Upper lobe of left lung (tissue), 4 donors: ENCODE measurements around the gene CMKLR1.

ENCODE experiments used
- CTCF ChIP-seq, 6 experiments: fragments of 450-650 bp in 4 of 6; fragments of 200-600 bp in 2 of 6; sonication (generic) in 2 of 6; IDR thresholded peaks; one replicate each; pipeline ENCODE4 v1.5.1; 2016 to 2019; ENCODE audit warnings: antibody characterized with exemption in 6 of 6
- EP300 ChIP-seq, 4 donors: sonication (generic); formaldehyde crosslinking; IDR thresholded peaks; one replicate each; pipeline ENCODE4 v1.5.1; 2017; ENCODE audit warnings: antibody characterized with exemption in 4 of 4, control low read depth in 2 of 4
- POLR2A ChIP-seq, 4 donors: fragments of 450-650 bp; IDR thresholded peaks; one replicate each; pipeline ENCODE4 v1.5.1; 2016 to 2017; ENCODE audit warnings: antibody characterized with exemption in 4 of 4, mild to moderate bottlenecking in 2 of 4

GRCh38 chr12:108337235-108338223 is 1.6 kb downstream of the CMKLR1 start:
- TF ChIP-seq EP300 (IDR thresholded peaks at IDR 0.05) (no peak), POLR2A (IDR thresholded peaks at IDR 0.05) (peak in 1 of 4 donors; percentile 30), CTCF (IDR thresholded peaks at IDR 0.05) (peak; percentile 42 to 59 (median 51))
